NB4 (cell line): ENCODE data around the gene SLC9A2.

Experiments
- DNase-seq: peaks from one replicate; pipeline ENCODE4 v3.0.0; 2010; ENCODE audit warnings: low read depth
- H3K4me3 ChIP-seq: one replicate; pipeline ENCODE4 v1.5.1; 2011; ENCODE audit warnings: mild to moderate bottlenecking, low read depth, low read length, moderate library complexity
- MAX ChIP-seq: IDR thresholded peaks from 2 replicates; pipeline ENCODE4 v1.6.1; 2011; ENCODE audit warnings: low read depth, low read length
- MYC ChIP-seq: IDR thresholded peaks from 2 replicates; pipeline ENCODE4 v1.6.1; 2011; ENCODE audit warnings: low read depth, low read length
- POLR2A ChIP-seq: IDR thresholded peaks from 2 replicates; pipeline ENCODE4 v1.6.1; 2011; ENCODE audit warnings: mild to moderate bottlenecking; ENCODE audit not compliant: insufficient read length; ENCODE audit errors: extremely low read depth
- TF ChIP-seq, protein P1 (sequence below): IDR thresholded peaks from one replicate; pipeline ENCODE4 v1.5.1; 2012; ENCODE audit warnings: low read depth, low read length

SLC9A2 gene

GRCh38 chr2:102736410-102737409, 117.4 kb downstream of the SLC9A2 start:
- DNase-seq = peak; percentile 88
- TF ChIP-seq, protein P1, sequence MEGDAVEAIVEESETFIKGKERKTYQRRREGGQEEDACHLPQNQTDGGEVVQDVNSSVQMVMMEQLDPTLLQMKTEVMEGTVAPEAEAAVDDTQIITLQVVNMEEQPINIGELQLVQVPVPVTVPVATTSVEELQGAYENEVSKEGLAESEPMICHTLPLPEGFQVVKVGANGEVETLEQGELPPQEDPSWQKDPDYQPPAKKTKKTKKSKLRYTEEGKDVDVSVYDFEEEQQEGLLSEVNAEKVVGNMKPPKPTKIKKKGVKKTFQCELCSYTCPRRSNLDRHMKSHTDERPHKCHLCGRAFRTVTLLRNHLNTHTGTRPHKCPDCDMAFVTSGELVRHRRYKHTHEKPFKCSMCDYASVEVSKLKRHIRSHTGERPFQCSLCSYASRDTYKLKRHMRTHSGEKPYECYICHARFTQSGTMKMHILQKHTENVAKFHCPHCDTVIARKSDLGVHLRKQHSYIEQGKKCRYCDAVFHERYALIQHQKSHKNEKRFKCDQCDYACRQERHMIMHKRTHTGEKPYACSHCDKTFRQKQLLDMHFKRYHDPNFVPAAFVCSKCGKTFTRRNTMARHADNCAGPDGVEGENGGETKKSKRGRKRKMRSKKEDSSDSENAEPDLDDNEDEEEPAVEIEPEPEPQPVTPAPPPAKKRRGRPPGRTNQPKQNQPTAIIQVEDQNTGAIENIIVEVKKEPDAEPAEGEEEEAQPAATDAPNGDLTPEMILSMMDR = no peak
- peak; percentile 80 for TF ChIP-seq POLR2A
- peak overlapping the region; percentile 83 for H3K4me3 ChIP-seq

DNA sequence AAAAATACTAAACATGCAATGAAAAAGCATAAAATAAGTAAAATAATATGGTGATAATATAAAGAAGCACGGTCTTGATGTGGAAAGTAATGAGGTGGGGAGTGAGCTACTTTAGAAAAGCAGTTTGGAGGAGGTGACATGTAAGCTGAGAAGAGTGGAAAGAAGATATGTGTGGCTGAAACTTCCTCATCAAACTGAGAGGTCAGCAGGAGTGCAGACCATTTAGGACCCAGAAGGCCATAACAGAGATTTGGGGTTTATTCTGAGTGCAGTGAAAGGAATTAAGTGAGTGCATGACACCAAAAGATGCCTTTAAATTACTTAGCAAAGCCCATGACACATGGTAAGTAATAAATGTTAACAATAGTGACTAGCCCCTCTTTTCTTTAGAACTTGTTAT, 118.1 kb downstream of the SLC9A2 start:
- TF ChIP-seq MYC (no peak), MAX (no peak), POLR2A (no peak)
- TF ChIP-seq, protein P1 = no peak
- DNase-seq = peak; percentile 16
- H3K4me3 ChIP-seq = peak overlapping the region; percentile 83

DNA sequence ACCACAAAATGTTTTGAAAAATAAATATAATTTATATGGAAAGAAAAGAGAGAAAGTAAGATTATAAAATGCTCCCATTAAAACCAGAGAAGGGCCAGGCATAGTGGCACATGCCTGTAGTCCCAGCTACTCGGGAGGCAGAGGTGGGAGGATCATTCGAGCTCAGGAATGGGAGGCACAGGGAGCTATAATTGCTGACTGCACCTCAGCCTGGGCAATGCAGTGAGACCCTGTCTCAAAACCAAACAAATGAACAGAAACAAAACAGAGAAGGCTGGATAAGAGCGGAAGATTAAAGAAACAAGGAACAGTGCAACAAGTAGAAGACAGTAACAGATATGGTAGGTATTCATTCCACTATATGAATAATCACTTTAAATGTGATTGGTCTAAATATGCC, 123.9 kb downstream of the SLC9A2 start:
- H3K4me3 ChIP-seq = no peak overlapping the region
- TF ChIP-seq MAX (no peak), POLR2A (no peak), MYC (no peak)
- DNase-seq = no peak

- no peak for TF ChIP-seq POLR2A
- TF ChIP-seq MAX = no peak
- TF ChIP-seq, protein P1 = no peak
- TF ChIP-seq MYC = no peak
- DNase-seq = no peak
- no peak overlapping the region for H3K4me3 ChIP-seq
Observed at GRCh38 chr2:102748107-102748506, 128.8 kb downstream of the SLC9A2 start.

- no peak for DNase-seq
- TF ChIP-seq MYC (no peak), POLR2A (no peak)
- TF ChIP-seq, protein P1 = no peak
- H3K4me3 ChIP-seq = no peak overlapping the region
Observed at GRCh38 chr2:102749938-102750337, 130.6 kb downstream of the SLC9A2 start.

DNA sequence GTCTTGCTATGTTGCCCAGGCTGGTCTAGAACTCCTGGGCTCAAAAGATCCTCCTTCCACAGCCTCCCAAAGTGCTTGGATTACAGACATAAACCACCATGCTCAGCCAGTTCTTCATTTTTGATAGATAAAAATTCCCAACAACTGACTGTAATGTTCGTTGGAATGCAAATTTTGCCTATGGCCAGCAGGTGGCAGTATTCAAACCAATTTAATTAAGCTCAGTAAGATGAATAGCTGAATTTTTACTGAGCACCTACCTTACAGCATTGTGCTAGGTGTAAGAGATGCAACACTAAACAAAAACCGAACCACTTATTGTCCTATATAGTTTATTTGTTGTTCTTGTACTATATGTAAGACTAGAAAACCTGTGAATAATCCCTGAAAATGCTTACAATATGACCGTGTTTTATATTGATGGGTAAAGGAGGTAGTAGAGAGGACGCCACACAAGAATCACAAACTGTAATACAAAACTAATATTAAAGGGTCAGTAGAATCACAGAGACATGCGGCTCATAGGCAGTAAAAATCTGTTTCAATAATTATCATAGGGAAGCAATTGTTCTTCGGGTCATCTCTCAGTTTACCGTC, 134.3 kb downstream of the SLC9A2 start:
- peak; percentile 69 for DNase-seq
- TF ChIP-seq MAX (no peak), MYC (no peak)
- TF ChIP-seq, protein P1 = peak; percentile 62
- H3K4me3 ChIP-seq = no peak overlapping the region
